ENCODE results near the gene B3GNT7.
A peak's percentile ranks its signal among the peaks of the same experiment; 100 is the strongest.
"Not testable (repeated sequence)": the region's sequence is repeated elsewhere in the genome, so short reads cannot be mapped to it uniquely, and the experiment has no call there.

B3GNT7 gene

GRCh38 chr2:231367178-231367577, 28.3 kb upstream of the B3GNT7 start:
- DNase-seq, result no peak

GRCh38 chr2:231369580-231370428, 25.7 kb upstream of the B3GNT7 start:
- DNase-seq, result no peak

GRCh38 chr2:231370429-231370748, 25.1 kb upstream of the B3GNT7 start:
- DNase-seq, result no peak

GRCh38 chr2:231370749-231371429, 24.6 kb upstream of the B3GNT7 start:
- DNase-seq, result no peak

GRCh38 chr2:231371430-231372054, 24.0 kb upstream of the B3GNT7 start:
- DNase-seq, result no peak

- DNase-seq, result no peak
Measured at GRCh38 chr2:231372326-231372725, 23.2 kb upstream of the B3GNT7 start.

GRCh38 chr2:231373184-231373583, 22.3 kb upstream of the B3GNT7 start:
- peak; percentile 78 for DNase-seq

GRCh38 chr2:231373786-231374349, 21.6 kb upstream of the B3GNT7 start:
- peak; percentile 75 for DNase-seq

- DNase-seq, result no peak
Measured at GRCh38 chr2:231374771-231375170, 20.7 kb upstream of the B3GNT7 start.

- DNase-seq, result not testable (repeated sequence)
Measured at GRCh38 chr2:231375994-231376615, 19.4 kb upstream of the B3GNT7 start.

- DNase-seq, result no peak
Measured at GRCh38 chr2:231376857-231377256, 18.7 kb upstream of the B3GNT7 start.

GRCh38 chr2:231378026-231378722, 17.3 kb upstream of the B3GNT7 start:
- DNase-seq, result no peak

GRCh38 chr2:231379266-231380215, 16.0 kb upstream of the B3GNT7 start:
- DNase-seq, result no peak

- DNase-seq, result no peak
Measured at GRCh38 chr2:231380307-231380706, 15.2 kb upstream of the B3GNT7 start.

- DNase-seq, result no peak
Measured at GRCh38 chr2:231380991-231381847, 14.3 kb upstream of the B3GNT7 start.

- DNase-seq, result no peak
Measured at GRCh38 chr2:231382116-231382515, 13.4 kb upstream of the B3GNT7 start.

GRCh38 chr2:231383416-231384108, 11.9 kb upstream of the B3GNT7 start:
- no peak for DNase-seq

- DNase-seq, result no peak
Measured at GRCh38 chr2:231384109-231384435, 11.4 kb upstream of the B3GNT7 start.

- no peak for DNase-seq
Measured at GRCh38 chr2:231384970-231385369, 10.5 kb upstream of the B3GNT7 start.

- no peak for DNase-seq
Measured at GRCh38 chr2:231385429-231385828, 10.1 kb upstream of the B3GNT7 start.
